ENCODE data around the gene NLRP6.
A peak's percentile ranks its signal among the peaks of the same experiment; 100 is the strongest.
"Not testable (repeated sequence)": the region's sequence is repeated elsewhere in the genome, so short reads cannot be mapped to it uniquely, and the experiment has no call there.

Gene NLRP6

DNA sequence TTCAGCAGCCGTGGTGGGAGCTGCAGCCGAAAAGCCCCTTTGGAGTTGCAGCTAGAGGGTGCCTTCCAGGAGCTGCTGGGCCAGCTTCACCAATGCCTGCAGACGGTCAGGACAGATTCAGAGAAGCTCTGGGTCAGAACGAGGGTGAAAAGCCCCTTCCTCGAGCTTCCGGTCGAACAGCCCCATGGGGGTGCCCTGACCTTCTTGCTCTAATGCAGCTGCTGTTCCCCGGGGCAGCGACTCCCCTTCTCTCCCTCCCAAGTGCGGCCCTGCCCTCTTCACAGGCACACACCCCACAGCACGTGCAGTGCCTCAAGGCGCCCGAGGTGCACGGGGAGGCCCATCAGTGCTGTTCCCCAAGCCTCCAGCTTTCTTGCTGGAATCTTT lies 52.1 kb downstream of the NLRP6 start:
- Histone ChIP-seq H3K79me1 (ENCODE audit: low read length) (no peaks in the 10 kb centered on the region), H2BK120ac (ENCODE audit: low read depth, low read length) (no peak overlapping the region), H3K9ac (ENCODE audit: low read length) (no peak overlapping the region), H3K4me3 (ENCODE audit: low read length) (no peak overlapping the region), H3K27ac (ENCODE audit: low read depth, low read length) (no peak overlapping the region), H3K56ac (ENCODE audit: low read length) (peak overlapping the region; percentile 11), H2AK5ac (ENCODE audit: low read length) (no peak overlapping the region), H3K36me3 (ENCODE audit: control insufficient read depth, insufficient read depth, low read length) (no peaks in the 10 kb centered on the region), H4K8ac (ENCODE audit: low read depth, low read length) (no peak overlapping the region), H2BK15ac (replicated peaks; ENCODE audit: low read depth) (no peak overlapping the region), H3K27me3 (ENCODE audit: insufficient read depth, low read length, poor library complexity) (no peaks in the 10 kb centered on the region), H3K79me2 (ENCODE audit: control insufficient read depth, insufficient read depth, low read length) (no peaks in the 10 kb centered on the region), H3K4me1 (ENCODE audit: control insufficient read depth, low read depth, low read length) (peaks cover 8% of the 10 kb centered on the region), H2BK5ac (ENCODE audit: low read length) (no peak overlapping the region), H3K18ac (ENCODE audit: low read length) (no peak overlapping the region), H3K23ac (ENCODE audit: low read length) (no peak overlapping the region), H3K4me2 (ENCODE audit: low read length) (no peak overlapping the region), H4K5ac (ENCODE audit: low read length) (no peak overlapping the region), H3K4ac (ENCODE audit: low read depth, low read length) (no peak overlapping the region)
- no CpG with 5 or more reads among the region's 14 CpGs for WGBS (ENCODE audit: extremely low coverage, insufficient coverage, low lambda C conversion rate)
- no peak for DNase-seq

DNA sequence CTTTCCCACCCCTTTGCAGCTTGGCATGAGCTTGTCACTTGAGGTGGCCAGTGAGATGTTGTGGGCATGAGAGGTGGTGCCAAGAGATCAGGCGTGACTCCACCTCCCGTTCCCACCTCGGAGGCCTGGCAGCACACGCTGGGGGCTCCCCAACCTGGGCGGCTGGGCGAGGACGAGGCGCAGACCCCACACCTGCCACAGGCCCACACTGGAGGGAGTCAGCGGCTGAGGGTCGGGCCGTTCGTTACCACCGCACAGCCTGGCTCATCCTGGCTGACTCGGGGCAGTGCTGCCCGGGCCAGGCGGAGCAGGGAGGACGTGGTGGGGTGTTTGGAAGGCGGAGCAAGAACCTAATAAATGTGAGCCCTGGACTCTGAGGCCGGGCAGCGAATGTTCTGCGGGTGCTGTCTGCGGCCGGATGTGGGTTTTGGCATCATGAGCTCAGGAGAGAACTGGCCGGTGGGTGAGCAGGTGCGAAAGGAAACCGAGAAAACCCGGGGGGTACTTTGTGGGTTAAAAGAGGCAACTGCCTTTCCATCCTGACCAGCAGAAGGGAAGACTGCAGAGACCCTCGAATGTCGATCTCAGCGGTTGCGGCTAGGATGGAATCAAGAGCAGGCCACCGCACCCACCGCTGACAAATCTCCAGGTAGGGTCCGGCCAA lies 52.6 kb downstream of the NLRP6 start:
- no peak overlapping the region for H2BK120ac ChIP-seq (ENCODE audit: low read depth, low read length)
- H3K9ac ChIP-seq (ENCODE audit: low read length): no peak overlapping the region
- H3K56ac ChIP-seq (ENCODE audit: low read length): peak overlapping the region; percentile 17
- H3K23ac ChIP-seq (ENCODE audit: low read length): no peak overlapping the region
- no peaks in the 10 kb centered on the region for H3K79me2 ChIP-seq (ENCODE audit: control insufficient read depth, insufficient read depth, low read length)
- no peak overlapping the region for H3K4me3 ChIP-seq (ENCODE audit: low read length)
- no peaks in the 10 kb centered on the region for H3K79me1 ChIP-seq (ENCODE audit: low read length)
- no peak overlapping the region for H4K8ac ChIP-seq (ENCODE audit: low read depth, low read length)
- peaks cover 9% of the 10 kb centered on the region for H3K4me1 ChIP-seq (ENCODE audit: control insufficient read depth, low read depth, low read length)
- H3K27ac ChIP-seq (ENCODE audit: low read depth, low read length): no peak overlapping the region
- no peaks in the 10 kb centered on the region for H3K27me3 ChIP-seq (ENCODE audit: insufficient read depth, low read length, poor library complexity)
- no peaks in the 10 kb centered on the region for H3K36me3 ChIP-seq (ENCODE audit: control insufficient read depth, insufficient read depth, low read length)
- H2BK15ac ChIP-seq (replicated peaks; ENCODE audit: low read depth): no peak overlapping the region
- no CpG with 5 or more reads among the region's 34 CpGs for WGBS (ENCODE audit: extremely low coverage, insufficient coverage, low lambda C conversion rate)
- no peak overlapping the region for H2BK5ac ChIP-seq (ENCODE audit: low read length)
- peak overlapping the region; percentile 7 for H2AK5ac ChIP-seq (ENCODE audit: low read length)
- DNase-seq: no peak
- H4K5ac ChIP-seq (ENCODE audit: low read length): no peak overlapping the region
- no peak overlapping the region for H3K4ac ChIP-seq (ENCODE audit: low read depth, low read length)
- H3K18ac ChIP-seq (ENCODE audit: low read length): no peak overlapping the region
- H3K4me2 ChIP-seq (ENCODE audit: low read length): no peak overlapping the region

DNA sequence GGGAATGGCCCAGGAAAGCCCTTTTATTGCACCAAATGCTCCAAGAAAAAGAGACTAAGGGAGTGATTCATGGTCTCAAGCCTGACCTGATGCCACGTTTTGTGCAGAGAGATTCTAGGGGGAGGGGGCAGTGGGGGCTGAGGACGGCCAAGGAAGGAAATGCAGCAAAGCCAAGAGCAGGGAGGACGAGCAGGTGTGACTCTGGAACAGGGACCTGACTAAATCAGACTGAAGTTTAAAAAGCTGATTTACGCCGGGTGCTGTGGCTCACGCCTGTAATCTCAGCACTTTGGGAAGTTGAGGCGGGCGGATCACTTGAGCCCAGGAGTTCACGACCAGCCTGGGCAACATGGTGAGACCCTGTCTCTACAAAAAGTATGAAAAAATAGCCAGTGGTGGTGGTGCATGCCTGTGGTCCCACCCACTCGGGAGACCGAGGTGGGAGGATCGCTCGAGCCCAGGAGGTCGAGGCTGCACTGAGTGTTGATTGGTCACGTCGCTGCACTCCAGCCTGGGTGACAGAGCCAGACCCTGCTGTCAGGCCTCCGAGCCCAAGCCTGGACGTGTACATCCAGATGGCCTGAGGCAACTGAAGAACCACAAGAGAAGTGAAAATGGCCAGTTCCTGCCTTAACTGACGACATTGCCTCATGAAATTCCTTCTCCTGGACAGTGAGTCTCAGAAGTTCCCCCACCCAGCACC lies 53.3 kb downstream of the NLRP6 start:
- WGBS (ENCODE audit: extremely low coverage, insufficient coverage, low lambda C conversion rate): no CpG with 5 or more reads among the region's 19 CpGs
- Histone ChIP-seq H2BK15ac (replicated peaks; ENCODE audit: low read depth) (no peak overlapping the region), H3K79me1 (ENCODE audit: low read length) (no peaks in the 10 kb centered on the region), H3K4ac (ENCODE audit: low read depth, low read length) (no peak overlapping the region), H3K79me2 (ENCODE audit: control insufficient read depth, insufficient read depth, low read length) (no peaks in the 10 kb centered on the region), H2AK5ac (ENCODE audit: low read length) (no peak overlapping the region), H3K4me2 (ENCODE audit: low read length) (no peak overlapping the region), H3K4me3 (ENCODE audit: low read length) (no peak overlapping the region), H3K36me3 (ENCODE audit: control insufficient read depth, insufficient read depth, low read length) (no peaks in the 10 kb centered on the region), H3K56ac (ENCODE audit: low read length) (peak overlapping the region; percentile 26), H3K27me3 (ENCODE audit: insufficient read depth, low read length, poor library complexity) (no peaks in the 10 kb centered on the region), H3K27ac (ENCODE audit: low read depth, low read length) (no peak overlapping the region), H3K18ac (ENCODE audit: low read length) (no peak overlapping the region), H2BK120ac (ENCODE audit: low read depth, low read length) (no peak overlapping the region), H3K9ac (ENCODE audit: low read length) (no peak overlapping the region), H4K8ac (ENCODE audit: low read depth, low read length) (no peak overlapping the region), H2BK5ac (ENCODE audit: low read length) (no peak overlapping the region), H4K5ac (ENCODE audit: low read length) (no peak overlapping the region), H3K4me1 (ENCODE audit: control insufficient read depth, low read depth, low read length) (peaks cover 7% of the 10 kb centered on the region), H3K23ac (ENCODE audit: low read length) (no peak overlapping the region)
- DNase-seq: no peak

DNA sequence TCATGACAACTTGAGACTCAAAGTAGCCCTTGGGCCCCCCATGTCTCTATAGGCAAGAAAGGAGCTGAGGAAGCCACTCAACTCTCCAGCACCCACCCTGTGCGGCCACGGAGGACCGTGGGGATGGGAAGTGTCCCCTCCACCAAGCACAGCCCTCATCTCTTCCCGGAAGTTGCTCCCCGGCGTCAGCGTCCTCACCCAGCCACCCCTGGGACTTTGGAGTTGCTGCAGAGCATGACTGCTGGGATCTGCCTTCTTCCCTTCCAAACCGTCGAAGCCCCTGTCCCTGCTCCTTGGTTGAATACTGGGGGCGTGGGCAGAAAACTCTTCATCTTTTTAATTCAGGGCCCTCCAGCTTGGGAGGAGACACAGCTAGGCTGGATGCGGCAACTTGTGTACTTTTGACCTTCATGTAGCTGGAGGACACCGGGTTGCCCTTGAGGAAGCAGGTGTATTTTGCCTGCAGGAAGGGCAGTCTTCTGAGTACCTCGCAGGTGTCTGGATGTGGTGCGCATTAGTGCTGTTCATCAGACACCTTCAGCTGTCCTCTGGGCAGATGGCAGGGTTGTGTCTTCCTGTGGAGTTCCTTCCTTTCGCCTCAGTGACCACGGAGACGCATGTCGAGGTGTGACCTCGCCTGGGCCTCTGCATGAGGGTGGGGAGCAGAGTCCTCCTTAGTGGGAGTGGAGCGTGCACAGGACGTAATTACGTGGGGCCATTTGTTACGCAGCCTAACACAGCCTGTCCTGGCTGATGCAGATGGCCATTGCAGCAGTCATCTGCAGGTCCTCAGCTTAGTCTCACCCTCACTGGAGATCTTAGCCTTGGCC lies 54.7 kb downstream of the NLRP6 start:
- DNase-seq: no peak
- Histone ChIP-seq H4K5ac (ENCODE audit: low read length) (no peak overlapping the region), H2AK5ac (ENCODE audit: low read length) (peak overlapping the region; percentile 84), H2BK5ac (ENCODE audit: low read length) (peak overlapping the region; percentile 24), H3K4ac (ENCODE audit: low read depth, low read length) (peak overlapping the region; percentile 38), H3K36me3 (ENCODE audit: control insufficient read depth, insufficient read depth, low read length) (no peaks in the 10 kb centered on the region), H3K27ac (ENCODE audit: low read depth, low read length) (peak overlapping the region; percentile 37), H3K4me1 (ENCODE audit: control insufficient read depth, low read depth, low read length) (peaks cover 7% of the 10 kb centered on the region), H3K9ac (ENCODE audit: low read length) (no peak overlapping the region), H2BK15ac (replicated peaks; ENCODE audit: low read depth) (no peak overlapping the region), H3K4me2 (ENCODE audit: low read length) (no peak overlapping the region), H3K79me2 (ENCODE audit: control insufficient read depth, insufficient read depth, low read length) (no peaks in the 10 kb centered on the region), H3K79me1 (ENCODE audit: low read length) (no peaks in the 10 kb centered on the region), H3K4me3 (ENCODE audit: low read length) (peak overlapping the region; percentile 9), H4K8ac (ENCODE audit: low read depth, low read length) (no peak overlapping the region), H3K23ac (ENCODE audit: low read length) (no peak overlapping the region), H3K56ac (ENCODE audit: low read length) (no peak overlapping the region), H2BK120ac (ENCODE audit: low read depth, low read length) (peak overlapping the region; percentile 17), H3K27me3 (ENCODE audit: insufficient read depth, low read length, poor library complexity) (no peaks in the 10 kb centered on the region), H3K18ac (ENCODE audit: low read length) (no peak overlapping the region)
- no CpG with 5 or more reads among the region's 23 CpGs for WGBS (ENCODE audit: extremely low coverage, insufficient coverage, low lambda C conversion rate)

DNA sequence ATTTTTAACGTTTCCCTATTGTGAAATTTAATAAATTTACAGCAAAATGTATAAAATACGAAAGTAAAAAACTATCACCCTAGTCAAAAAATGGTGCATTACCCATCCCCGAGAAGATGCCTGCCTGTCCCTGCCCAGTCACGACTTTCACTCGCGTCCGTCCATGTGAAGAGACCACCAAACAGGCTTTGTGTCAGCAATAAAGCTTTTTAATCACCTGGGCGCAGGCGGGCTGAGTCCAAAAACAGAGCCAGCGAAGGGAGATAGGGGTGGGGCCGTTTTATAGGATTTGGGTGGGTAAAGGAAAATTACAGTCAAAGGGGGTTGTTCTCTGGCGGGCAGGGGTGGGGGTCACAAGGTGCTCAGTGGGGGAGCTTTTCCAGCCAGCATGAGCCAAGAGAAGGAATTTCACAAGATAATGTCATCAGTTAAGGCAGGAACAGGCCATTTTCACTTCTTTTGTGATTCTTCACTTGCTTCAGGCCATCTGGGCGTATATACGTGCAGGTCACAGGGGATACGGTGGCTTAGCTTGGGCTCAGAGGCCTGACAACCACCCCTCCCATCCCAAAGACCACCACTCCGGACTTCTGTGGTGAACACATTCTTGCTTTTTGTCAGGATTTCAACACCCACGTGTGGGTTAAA lies 55.5 kb downstream of the NLRP6 start:
- Histone ChIP-seq H3K18ac (ENCODE audit: low read length) (peak overlapping the region; percentile 65), H2BK5ac (ENCODE audit: low read length) (peak overlapping the region; percentile 99), H3K56ac (ENCODE audit: low read length) (peak overlapping the region; percentile 87), H2BK120ac (ENCODE audit: low read depth, low read length) (peak overlapping the region; percentile 97), H3K4ac (ENCODE audit: low read depth, low read length) (peak overlapping the region; percentile 89), H3K23ac (ENCODE audit: low read length) (peak overlapping the region; percentile 15), H2AK5ac (ENCODE audit: low read length) (peak overlapping the region; percentile 84), H3K4me2 (ENCODE audit: low read length) (peak overlapping the region; percentile 53), H4K5ac (ENCODE audit: low read length) (peak overlapping the region; percentile 84), H3K27ac (ENCODE audit: low read depth, low read length) (peak overlapping the region; percentile 97), H3K9ac (ENCODE audit: low read length) (peak overlapping the region; percentile 70)
- H4K8ac ChIP-seq (ENCODE audit: low read depth, low read length); H2BK15ac ChIP-seq (replicated peaks; ENCODE audit: low read depth); H3K4me3 ChIP-seq (ENCODE audit: low read length); H3K27me3 ChIP-seq (ENCODE audit: insufficient read depth, low read length, poor library complexity); H3K79me2 ChIP-seq (ENCODE audit: control insufficient read depth, insufficient read depth, low read length); H3K4me1 ChIP-seq (ENCODE audit: control insufficient read depth, low read depth, low read length); H3K79me1 ChIP-seq (ENCODE audit: low read length); H3K36me3 ChIP-seq (ENCODE audit: control insufficient read depth, insufficient read depth, low read length): not testable (repeated sequence)
- peak; percentile 94 for DNase-seq
- no CpG with 5 or more reads among the region's 17 CpGs for WGBS (ENCODE audit: extremely low coverage, insufficient coverage, low lambda C conversion rate)

All from mesendoderm (in vitro differentiated cells).